GM21825 (cell line): ENCODE measurements around the gene GBGT1.

Source experiments
- ATAC-seq: cut with Tn5 transposase; IDR thresholded peaks from one replicate; pipeline ENCODE4 v1.9.1; 2021; ENCODE audit warnings: mild to moderate bottlenecking, moderate library complexity; ENCODE audit not compliant: unreplicated experiment

The GBGT1 gene

GRCh38 chr9:133117271-133118178 lies 46.2 kb downstream of the GBGT1 start:
- ATAC-seq, result no peak

- ATAC-seq, result no peak
Measured at GRCh38 chr9:133116346-133117231, 47.1 kb downstream of the GBGT1 start.

GRCh38 chr9:133115604-133116345 lies 47.9 kb downstream of the GBGT1 start:
- peak; percentile 63 for ATAC-seq

GRCh38 chr9:133114886-133115603 lies 48.7 kb downstream of the GBGT1 start:
- ATAC-seq, result no peak

GRCh38 chr9:133113949-133114885 lies 49.5 kb downstream of the GBGT1 start:
- ATAC-seq, result no peak

- ATAC-seq, result no peak
Measured at GRCh38 chr9:133113163-133113948, 50.4 kb downstream of the GBGT1 start.

GRCh38 chr9:133112663-133113026 lies 51.1 kb downstream of the GBGT1 start:
- ATAC-seq, result no peak

GRCh38 chr9:133111808-133112662 lies 51.7 kb downstream of the GBGT1 start:
- no peak for ATAC-seq

- no peak for ATAC-seq
Measured at GRCh38 chr9:133109931-133110650, 53.6 kb downstream of the GBGT1 start.

- ATAC-seq, result no peak
Measured at GRCh38 chr9:133108794-133109641, 54.7 kb downstream of the GBGT1 start.

- ATAC-seq, result no peak
Measured at GRCh38 chr9:133107961-133108793, 55.5 kb downstream of the GBGT1 start.

- no peak for ATAC-seq
Measured at GRCh38 chr9:133107245-133107722, 56.4 kb downstream of the GBGT1 start.

- no peak for ATAC-seq
Measured at GRCh38 chr9:133106511-133107244, 57.0 kb downstream of the GBGT1 start.

- ATAC-seq, result no peak
Measured at GRCh38 chr9:133105461-133105770, 58.3 kb downstream of the GBGT1 start.
